Measurements from ENCODE around the gene NTRK2. TPM values are rescaled to one million over a fixed set of nuclear protein-coding genes. Genes with fewer than 3 reads are reported as not detected.

Gene NTRK2
- total and polyA plus RNA-seq, 4 donors, result 0.26 to 1.4 (median 0.56) TPM

GRCh38 chr9:84823421-84824271 is 154.1 kb downstream of the NTRK2 start:
- no peak overlapping the region for H3K4me3 ChIP-seq (ENCODE audit: low read depth in 1 of 3, low read length in 3 of 3)
- TF ChIP-seq, protein P1, sequence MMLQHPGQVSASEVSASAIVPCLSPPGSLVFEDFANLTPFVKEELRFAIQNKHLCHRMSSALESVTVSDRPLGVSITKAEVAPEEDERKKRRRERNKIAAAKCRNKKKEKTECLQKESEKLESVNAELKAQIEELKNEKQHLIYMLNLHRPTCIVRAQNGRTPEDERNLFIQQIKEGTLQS (IDR thresholded peaks at IDR 0.05), result no peak
- TF ChIP-seq YY1 (IDR thresholded peaks at IDR 0.05) (no peak), NR2F2 (IDR thresholded peaks at IDR 0.05) (no peak), CTCF (IDR thresholded peaks at IDR 0.05; ENCODE audit: low read depth, low read length, missing input control) (no peak), HNF4A (conservative IDR thresholded peaks at IDR 0.05) (no peak)
- TF ChIP-seq, protein P2, sequence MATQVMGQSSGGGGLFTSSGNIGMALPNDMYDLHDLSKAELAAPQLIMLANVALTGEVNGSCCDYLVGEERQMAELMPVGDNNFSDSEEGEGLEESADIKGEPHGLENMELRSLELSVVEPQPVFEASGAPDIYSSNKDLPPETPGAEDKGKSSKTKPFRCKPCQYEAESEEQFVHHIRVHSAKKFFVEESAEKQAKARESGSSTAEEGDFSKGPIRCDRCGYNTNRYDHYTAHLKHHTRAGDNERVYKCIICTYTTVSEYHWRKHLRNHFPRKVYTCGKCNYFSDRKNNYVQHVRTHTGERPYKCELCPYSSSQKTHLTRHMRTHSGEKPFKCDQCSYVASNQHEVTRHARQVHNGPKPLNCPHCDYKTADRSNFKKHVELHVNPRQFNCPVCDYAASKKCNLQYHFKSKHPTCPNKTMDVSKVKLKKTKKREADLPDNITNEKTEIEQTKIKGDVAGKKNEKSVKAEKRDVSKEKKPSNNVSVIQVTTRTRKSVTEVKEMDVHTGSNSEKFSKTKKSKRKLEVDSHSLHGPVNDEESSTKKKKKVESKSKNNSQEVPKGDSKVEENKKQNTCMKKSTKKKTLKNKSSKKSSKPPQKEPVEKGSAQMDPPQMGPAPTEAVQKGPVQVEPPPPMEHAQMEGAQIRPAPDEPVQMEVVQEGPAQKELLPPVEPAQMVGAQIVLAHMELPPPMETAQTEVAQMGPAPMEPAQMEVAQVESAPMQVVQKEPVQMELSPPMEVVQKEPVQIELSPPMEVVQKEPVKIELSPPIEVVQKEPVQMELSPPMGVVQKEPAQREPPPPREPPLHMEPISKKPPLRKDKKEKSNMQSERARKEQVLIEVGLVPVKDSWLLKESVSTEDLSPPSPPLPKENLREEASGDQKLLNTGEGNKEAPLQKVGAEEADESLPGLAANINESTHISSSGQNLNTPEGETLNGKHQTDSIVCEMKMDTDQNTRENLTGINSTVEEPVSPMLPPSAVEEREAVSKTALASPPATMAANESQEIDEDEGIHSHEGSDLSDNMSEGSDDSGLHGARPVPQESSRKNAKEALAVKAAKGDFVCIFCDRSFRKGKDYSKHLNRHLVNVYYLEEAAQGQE (IDR thresholded peaks at IDR 0.05), result no peak
- TF ChIP-seq, protein P3, sequence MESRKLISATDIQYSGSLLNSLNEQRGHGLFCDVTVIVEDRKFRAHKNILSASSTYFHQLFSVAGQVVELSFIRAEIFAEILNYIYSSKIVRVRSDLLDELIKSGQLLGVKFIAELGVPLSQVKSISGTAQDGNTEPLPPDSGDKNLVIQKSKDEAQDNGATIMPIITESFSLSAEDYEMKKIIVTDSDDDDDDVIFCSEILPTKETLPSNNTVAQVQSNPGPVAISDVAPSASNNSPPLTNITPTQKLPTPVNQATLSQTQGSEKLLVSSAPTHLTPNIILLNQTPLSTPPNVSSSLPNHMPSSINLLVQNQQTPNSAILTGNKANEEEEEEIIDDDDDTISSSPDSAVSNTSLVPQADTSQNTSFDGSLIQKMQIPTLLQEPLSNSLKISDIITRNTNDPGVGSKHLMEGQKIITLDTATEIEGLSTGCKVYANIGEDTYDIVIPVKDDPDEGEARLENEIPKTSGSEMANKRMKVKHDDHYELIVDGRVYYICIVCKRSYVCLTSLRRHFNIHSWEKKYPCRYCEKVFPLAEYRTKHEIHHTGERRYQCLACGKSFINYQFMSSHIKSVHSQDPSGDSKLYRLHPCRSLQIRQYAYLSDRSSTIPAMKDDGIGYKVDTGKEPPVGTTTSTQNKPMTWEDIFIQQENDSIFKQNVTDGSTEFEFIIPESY (IDR thresholded peaks at IDR 0.05), result no peak
- no peak for DNase-seq (ENCODE audit: low spot score)
- no peaks in the 10 kb centered on the region for H3K36me3 ChIP-seq (ENCODE audit: control insufficient read depth in 4 of 4, insufficient read depth in 3 of 4, low read depth in 1 of 4, low read length in 3 of 4)
- H3K27me3 ChIP-seq (ENCODE audit: control insufficient read depth in 4 of 4, insufficient read depth in 4 of 4, low read length in 3 of 4), result no peaks in the 10 kb centered on the region
- WGBS, result 62% methylated on average over 8 of the region's 8 CpGs
- no peaks in the 10 kb centered on the region for H3K9me3 ChIP-seq (ENCODE audit: control insufficient read depth in 4 of 4, low read length in 3 of 4)
- no peak overlapping the region for H3K9ac ChIP-seq (ENCODE audit: low read depth in 1 of 2, low read length in 2 of 2)
- H3K4me1 ChIP-seq (ENCODE audit: control insufficient read depth in 4 of 4, insufficient read depth in 4 of 4, low read length in 3 of 4), result no peaks in the 10 kb centered on the region
- no peak overlapping the region for H3K27ac ChIP-seq (ENCODE audit: low read depth in 1 of 2, low read length in 2 of 2)

GRCh38 chr9:84827216-84827765 is 157.8 kb downstream of the NTRK2 start:
- H3K36me3 ChIP-seq (ENCODE audit: control insufficient read depth in 4 of 4, insufficient read depth in 3 of 4, low read depth in 1 of 4, low read length in 3 of 4), result no peaks in the 10 kb centered on the region
- no peak overlapping the region for H3K4me3 ChIP-seq (ENCODE audit: low read depth in 1 of 3, low read length in 3 of 3)
- no peaks in the 10 kb centered on the region for H3K9me3 ChIP-seq (ENCODE audit: control insufficient read depth in 4 of 4, low read length in 3 of 4)
- no peaks in the 10 kb centered on the region for H3K27me3 ChIP-seq (ENCODE audit: control insufficient read depth in 4 of 4, insufficient read depth in 4 of 4, low read length in 3 of 4)
- H3K4me1 ChIP-seq (ENCODE audit: control insufficient read depth in 4 of 4, insufficient read depth in 4 of 4, low read length in 3 of 4), result no peaks in the 10 kb centered on the region
- H3K27ac ChIP-seq (ENCODE audit: low read depth in 1 of 2, low read length in 2 of 2), result no peak overlapping the region
- 66% methylated on average over 4 of the region's 4 CpGs for WGBS
- TF ChIP-seq SP1 (IDR thresholded peaks at IDR 0.05) (no peak), GABPA (IDR thresholded peaks at IDR 0.05 in 1 of 2, conservative IDR thresholded peaks at IDR 0.05 in 1 of 2) (no peak), HNF4A (conservative IDR thresholded peaks at IDR 0.05) (no peak), RAD21 (IDR thresholded peaks at IDR 0.05) (no peak), FOXA1 (IDR thresholded peaks at IDR 0.05) (no peak), TAF1 (conservative IDR thresholded peaks at IDR 0.05) (no peak), NR2F2 (IDR thresholded peaks at IDR 0.05) (peak; percentile 36)
- TF ChIP-seq, protein P1 (IDR thresholded peaks at IDR 0.05), result no peak
- no peak for DNase-seq (ENCODE audit: low spot score)
- H3K9ac ChIP-seq (ENCODE audit: low read depth in 1 of 2, low read length in 2 of 2), result no peak overlapping the region
